ENCODE results near the gene SORCS3. TPM values are rescaled to one million over a fixed set of nuclear protein-coding genes. Genes with fewer than 3 reads are reported as not detected.

Gene SORCS3
- polyA plus RNA-seq, 1 donor from 2014 or later = 9.8 TPM

DNA sequence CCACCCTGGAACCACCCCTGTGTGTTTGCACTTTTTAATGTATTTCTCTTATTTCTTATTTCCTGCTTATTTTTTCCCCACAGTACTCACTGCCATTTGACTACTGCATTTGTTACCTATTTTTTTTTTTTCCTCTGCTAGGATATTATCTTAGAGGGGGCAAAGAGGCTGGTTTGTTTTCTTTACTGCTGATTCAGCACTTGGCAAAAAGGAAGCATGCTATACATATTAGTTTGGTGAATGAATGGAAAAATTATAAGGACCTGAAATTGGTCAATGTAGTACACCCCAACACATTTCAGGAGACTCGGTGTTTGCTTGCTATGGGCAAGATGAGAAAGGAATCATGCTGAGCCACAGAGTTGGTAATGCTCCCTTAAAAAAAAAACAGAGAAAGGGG is 193.5 kb downstream of the SORCS3 start:
- Histone ChIP-seq H3K79me2 (replicated peaks; ENCODE audit: insufficient read depth, low read length) (no peaks in the 10 kb centered on the region), H3K27ac (ENCODE audit: low read length) (no peak overlapping the region), H2AFZ (ENCODE audit: low read depth, low read length) (no peak overlapping the region), H3K4me2 (ENCODE audit: low read length) (no peak overlapping the region), H3F3A (ENCODE audit: insufficient read depth, low read length, poor library complexity, severe bottlenecking) (no peaks in the 10 kb centered on the region), H4K20me1 (ENCODE audit: insufficient read depth) (no peaks in the 10 kb centered on the region), H3K27me3 (ENCODE audit: insufficient read depth, low read depth, low read length) (no peaks in the 10 kb centered on the region), H3K9ac (ENCODE audit: low read length) (no peak overlapping the region), H3K9me3 (ENCODE audit: low read length) (no peaks in the 10 kb centered on the region), H3K4me3 (ENCODE audit: low read length) (no peak overlapping the region), H3K9me2 (ENCODE audit: insufficient read depth, low read length) (no peaks in the 10 kb centered on the region), H3K36me3 (ENCODE audit: insufficient read depth, low read length) (no peaks in the 10 kb centered on the region)
- TF ChIP-seq EZH2 (IDR thresholded peaks at IDR 0.05; ENCODE audit: borderline replicate concordance, insufficient read depth, low read length, poor library complexity, severe bottlenecking) (no peak), POLR2AphosphoS5 (IDR thresholded peaks at IDR 0.05) (no peak), TAF1 (IDR thresholded peaks at IDR 0.05; ENCODE audit: low read depth) (no peak), RAD21 (conservative IDR thresholded peaks at IDR 0.05) (no peak), MXI1 (conservative IDR thresholded peaks at IDR 0.05; ENCODE audit: poor library complexity, severe bottlenecking) (no peak), EP300 (conservative IDR thresholded peaks at IDR 0.05; ENCODE audit: poor library complexity, severe bottlenecking) (no peak), SMC3 (conservative IDR thresholded peaks at IDR 0.05; ENCODE audit: poor library complexity) (no peak)
- TF ChIP-seq, protein P1, sequence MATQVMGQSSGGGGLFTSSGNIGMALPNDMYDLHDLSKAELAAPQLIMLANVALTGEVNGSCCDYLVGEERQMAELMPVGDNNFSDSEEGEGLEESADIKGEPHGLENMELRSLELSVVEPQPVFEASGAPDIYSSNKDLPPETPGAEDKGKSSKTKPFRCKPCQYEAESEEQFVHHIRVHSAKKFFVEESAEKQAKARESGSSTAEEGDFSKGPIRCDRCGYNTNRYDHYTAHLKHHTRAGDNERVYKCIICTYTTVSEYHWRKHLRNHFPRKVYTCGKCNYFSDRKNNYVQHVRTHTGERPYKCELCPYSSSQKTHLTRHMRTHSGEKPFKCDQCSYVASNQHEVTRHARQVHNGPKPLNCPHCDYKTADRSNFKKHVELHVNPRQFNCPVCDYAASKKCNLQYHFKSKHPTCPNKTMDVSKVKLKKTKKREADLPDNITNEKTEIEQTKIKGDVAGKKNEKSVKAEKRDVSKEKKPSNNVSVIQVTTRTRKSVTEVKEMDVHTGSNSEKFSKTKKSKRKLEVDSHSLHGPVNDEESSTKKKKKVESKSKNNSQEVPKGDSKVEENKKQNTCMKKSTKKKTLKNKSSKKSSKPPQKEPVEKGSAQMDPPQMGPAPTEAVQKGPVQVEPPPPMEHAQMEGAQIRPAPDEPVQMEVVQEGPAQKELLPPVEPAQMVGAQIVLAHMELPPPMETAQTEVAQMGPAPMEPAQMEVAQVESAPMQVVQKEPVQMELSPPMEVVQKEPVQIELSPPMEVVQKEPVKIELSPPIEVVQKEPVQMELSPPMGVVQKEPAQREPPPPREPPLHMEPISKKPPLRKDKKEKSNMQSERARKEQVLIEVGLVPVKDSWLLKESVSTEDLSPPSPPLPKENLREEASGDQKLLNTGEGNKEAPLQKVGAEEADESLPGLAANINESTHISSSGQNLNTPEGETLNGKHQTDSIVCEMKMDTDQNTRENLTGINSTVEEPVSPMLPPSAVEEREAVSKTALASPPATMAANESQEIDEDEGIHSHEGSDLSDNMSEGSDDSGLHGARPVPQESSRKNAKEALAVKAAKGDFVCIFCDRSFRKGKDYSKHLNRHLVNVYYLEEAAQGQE (IDR thresholded peaks at IDR 0.05; ENCODE audit: borderline replicate concordance) = no peak
- TF ChIP-seq, protein P2, sequence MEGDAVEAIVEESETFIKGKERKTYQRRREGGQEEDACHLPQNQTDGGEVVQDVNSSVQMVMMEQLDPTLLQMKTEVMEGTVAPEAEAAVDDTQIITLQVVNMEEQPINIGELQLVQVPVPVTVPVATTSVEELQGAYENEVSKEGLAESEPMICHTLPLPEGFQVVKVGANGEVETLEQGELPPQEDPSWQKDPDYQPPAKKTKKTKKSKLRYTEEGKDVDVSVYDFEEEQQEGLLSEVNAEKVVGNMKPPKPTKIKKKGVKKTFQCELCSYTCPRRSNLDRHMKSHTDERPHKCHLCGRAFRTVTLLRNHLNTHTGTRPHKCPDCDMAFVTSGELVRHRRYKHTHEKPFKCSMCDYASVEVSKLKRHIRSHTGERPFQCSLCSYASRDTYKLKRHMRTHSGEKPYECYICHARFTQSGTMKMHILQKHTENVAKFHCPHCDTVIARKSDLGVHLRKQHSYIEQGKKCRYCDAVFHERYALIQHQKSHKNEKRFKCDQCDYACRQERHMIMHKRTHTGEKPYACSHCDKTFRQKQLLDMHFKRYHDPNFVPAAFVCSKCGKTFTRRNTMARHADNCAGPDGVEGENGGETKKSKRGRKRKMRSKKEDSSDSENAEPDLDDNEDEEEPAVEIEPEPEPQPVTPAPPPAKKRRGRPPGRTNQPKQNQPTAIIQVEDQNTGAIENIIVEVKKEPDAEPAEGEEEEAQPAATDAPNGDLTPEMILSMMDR (IDR thresholded peaks at IDR 0.05; ENCODE audit: poor library complexity, severe bottlenecking) = no peak

DNA sequence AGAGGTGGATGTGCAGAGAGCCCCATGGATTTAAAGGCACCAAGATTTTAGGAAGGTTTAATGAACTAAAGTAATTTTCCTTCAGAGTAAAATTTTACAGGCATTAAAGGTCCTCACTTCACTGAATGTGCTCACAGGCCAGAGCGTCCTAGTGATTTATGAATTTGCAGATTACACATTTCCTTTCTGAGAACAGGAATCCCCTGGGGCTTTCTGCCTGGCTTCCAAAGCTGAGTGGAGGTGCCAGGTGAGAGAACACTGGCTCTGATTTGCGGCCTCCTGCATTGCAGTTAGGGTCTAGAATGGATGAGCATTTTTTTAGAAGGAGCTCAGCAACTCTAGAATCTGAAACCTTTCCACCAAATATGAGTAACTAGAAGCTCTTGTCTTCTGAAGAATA is 194.3 kb downstream of the SORCS3 start:
- no peak overlapping the region for H3K27ac ChIP-seq (ENCODE audit: low read length)
- no peaks in the 10 kb centered on the region for H3K27me3 ChIP-seq (ENCODE audit: insufficient read depth, low read depth, low read length)
- no peaks in the 10 kb centered on the region for H3K9me2 ChIP-seq (ENCODE audit: insufficient read depth, low read length)
- H3K9ac ChIP-seq (ENCODE audit: low read length) = no peak overlapping the region
- H3K4me3 ChIP-seq (ENCODE audit: low read length) = no peak overlapping the region
- H3K36me3 ChIP-seq (ENCODE audit: insufficient read depth, low read length) = no peaks in the 10 kb centered on the region
- H3K9me3 ChIP-seq (ENCODE audit: low read length) = no peaks in the 10 kb centered on the region
- no peak overlapping the region for H3K4me2 ChIP-seq (ENCODE audit: low read length)
- H4K20me1 ChIP-seq (ENCODE audit: insufficient read depth) = no peaks in the 10 kb centered on the region
- TF ChIP-seq EZH2 (IDR thresholded peaks at IDR 0.05; ENCODE audit: borderline replicate concordance, insufficient read depth, low read length, poor library complexity, severe bottlenecking) (no peak), POLR2AphosphoS5 (IDR thresholded peaks at IDR 0.05) (no peak), SMC3 (conservative IDR thresholded peaks at IDR 0.05; ENCODE audit: poor library complexity) (no peak), RAD21 (conservative IDR thresholded peaks at IDR 0.05) (no peak), TAF1 (IDR thresholded peaks at IDR 0.05; ENCODE audit: low read depth) (no peak), EP300 (conservative IDR thresholded peaks at IDR 0.05; ENCODE audit: poor library complexity, severe bottlenecking) (no peak), MXI1 (conservative IDR thresholded peaks at IDR 0.05; ENCODE audit: poor library complexity, severe bottlenecking) (no peak)
- TF ChIP-seq, protein P2 (IDR thresholded peaks at IDR 0.05; ENCODE audit: poor library complexity, severe bottlenecking) = no peak
- TF ChIP-seq, protein P1 (IDR thresholded peaks at IDR 0.05; ENCODE audit: borderline replicate concordance) = no peak
- no peaks in the 10 kb centered on the region for H3F3A ChIP-seq (ENCODE audit: insufficient read depth, low read length, poor library complexity, severe bottlenecking)
- H2AFZ ChIP-seq (ENCODE audit: low read depth, low read length) = no peak overlapping the region
- no peaks in the 10 kb centered on the region for H3K79me2 ChIP-seq (replicated peaks; ENCODE audit: insufficient read depth, low read length)
